Neutrophil (primary cell): ENCODE measurements around the gene COL17A1.

Experiments used
- H3K27ac ChIP-seq: fragments of 200-600 bp; sonication (generic); 2 replicates; pipeline ENCODE4 v1.5.1; 2016; ENCODE audit warnings: mild to moderate bottlenecking, moderate library complexity
- H3K27me3 ChIP-seq: fragments of 200-600 bp; sonication (generic); 2 replicates; pipeline ENCODE4 v1.6.0; 2016; ENCODE audit warnings: mild to moderate bottlenecking
- H3K36me3 ChIP-seq: fragments of 200-600 bp; sonication (generic); 2 replicates; pipeline ENCODE4 v1.5.1; 2017
- H3K4me1 ChIP-seq, 2 experiments: fragments of 200-600 bp in 1 of 2; sonication (generic) in 1 of 2; 1 replicate in 1 of 2; 2 replicates in 1 of 2; pipeline versions ENCODE4 v1.5.1 to v1.6.1; 2013 to 2016; ENCODE audit warnings: low read depth in 1 of 2, low read length in 1 of 2, mild to moderate bottlenecking in 1 of 2, moderate library complexity in 1 of 2; ENCODE audit not compliant: control insufficient read depth in 1 of 2, insufficient read depth in 1 of 2
- H3K4me3 ChIP-seq, 2 experiments: fragments of 200-600 bp in 1 of 2; sonication (generic) in 1 of 2; 1 replicate in 1 of 2; 2 replicates in 1 of 2; pipeline ENCODE4 v1.5.1; 2013 to 2016; ENCODE audit warnings: low read depth in 1 of 2, low read length in 1 of 2, mild to moderate bottlenecking in 1 of 2, moderate library complexity in 1 of 2
- H3K9me3 ChIP-seq: fragments of 200-600 bp; sonication (generic); 2 replicates; pipeline ENCODE4 v1.5.1; 2016
- CTCF ChIP-seq: fragments of 200-600 bp; sonication (generic); IDR thresholded peaks from 2 replicates; pipeline ENCODE4 v1.5.1; 2016; ENCODE audit warnings: antibody characterized with exemption

The COL17A1 gene

GRCh38 chr10:104036518-104037260 is 49.0 kb downstream of the COL17A1 start:
- Histone ChIP-seq H3K4me3 (no peak overlapping the region), H3K4me1 (peaks cover 47 to 56% of the 10 kb centered on the region in 2 experiments), H3K9me3 (no peaks in the 10 kb centered on the region), H3K27ac (no peak overlapping the region), H3K27me3 (no peaks in the 10 kb centered on the region), H3K36me3 (no peaks in the 10 kb centered on the region)
- no peak for TF ChIP-seq CTCF

GRCh38 chr10:104036069-104036384 is 49.7 kb downstream of the COL17A1 start:
- Histone ChIP-seq H3K36me3 (no peaks in the 10 kb centered on the region), H3K9me3 (no peaks in the 10 kb centered on the region), H3K4me3 (no peak overlapping the region), H3K27me3 (no peaks in the 10 kb centered on the region), H3K27ac (no peak overlapping the region), H3K4me1 (peaks cover 54 to 62% of the 10 kb centered on the region in 2 experiments)
- no peak for TF ChIP-seq CTCF

- Histone ChIP-seq H3K9me3 (no peaks in the 10 kb centered on the region), H3K36me3 (no peaks in the 10 kb centered on the region), H3K27ac (peak overlapping the region; percentile 87), H3K27me3 (no peaks in the 10 kb centered on the region), H3K4me3 (no peak overlapping the region), H3K4me1 (peaks cover 60 to 68% of the 10 kb centered on the region in 2 experiments)
- no peak for TF ChIP-seq CTCF
These were observed 50.2 kb downstream of the COL17A1 start for GRCh38 chr10:104035194-104036068.

GRCh38 chr10:104034401-104035193 is 51.1 kb downstream of the COL17A1 start:
- Histone ChIP-seq H3K4me1 (peaks cover 61 to 69% of the 10 kb centered on the region in 2 experiments), H3K36me3 (no peaks in the 10 kb centered on the region), H3K4me3 (no peak overlapping the region), H3K9me3 (no peaks in the 10 kb centered on the region), H3K27ac (peak overlapping the region; percentile 87), H3K27me3 (no peaks in the 10 kb centered on the region)
- TF ChIP-seq CTCF, result no peak

GRCh38 chr10:104033966-104034365 is 51.7 kb downstream of the COL17A1 start:
- no peak for TF ChIP-seq CTCF
- Histone ChIP-seq H3K4me1 (peaks cover 58 to 72% of the 10 kb centered on the region in 2 experiments), H3K36me3 (peaks cover 2% of the 10 kb centered on the region), H3K9me3 (no peaks in the 10 kb centered on the region), H3K27ac (peak overlapping the region; percentile 87), H3K27me3 (no peaks in the 10 kb centered on the region), H3K4me3 (no peak overlapping the region)
